Esophagus (tissue), 2 donors: ENCODE results near the gene SLC24A5. TPM values are rescaled to one million over a fixed set of nuclear protein-coding genes. Genes with fewer than 3 reads are reported as not detected.

Experiments used
- H3K27ac ChIP-seq, 2 donors: one replicate each; pipeline ENCODE4 v1.5.1; 2013; ENCODE audit warnings: low read depth in 2 of 2, mild to moderate bottlenecking in 2 of 2, inconsistent platforms in 1 of 2, low read length in 1 of 2, moderate library complexity in 1 of 2
- H3K27me3 ChIP-seq, 2 donors: one replicate each; pipeline ENCODE4 v1.6.1; 2013; ENCODE audit warnings: low read length in 2 of 2, control low read depth in 1 of 2, mild to moderate bottlenecking in 1 of 2; ENCODE audit not compliant: insufficient read depth in 2 of 2, control insufficient read depth in 1 of 2
- H3K36me3 ChIP-seq, 2 donors: one replicate each; pipeline ENCODE4 v1.6.1; 2013; ENCODE audit warnings: low read length in 1 of 2; ENCODE audit not compliant: control insufficient read depth in 2 of 2, insufficient read depth in 2 of 2
- H3K4me1 ChIP-seq, 2 donors: one replicate each; pipeline ENCODE4 v1.6.1; 2013; ENCODE audit warnings: low read length in 1 of 2; ENCODE audit not compliant: control insufficient read depth in 2 of 2, insufficient read depth in 2 of 2
- H3K4me3 ChIP-seq, 2 donors: one replicate each; pipeline ENCODE4 v1.5.1; 2013; ENCODE audit warnings: low read length in 2 of 2, mild to moderate bottlenecking in 2 of 2, low read depth in 1 of 2, moderate library complexity in 1 of 2
- H3K9me3 ChIP-seq, 2 donors: one replicate each; pipeline ENCODE4 v1.6.1; 2013; ENCODE audit warnings: mild to moderate bottlenecking in 2 of 2, low read depth in 1 of 2, low read length in 1 of 2, moderate library complexity in 1 of 2; ENCODE audit not compliant: control insufficient read depth in 2 of 2, insufficient read depth in 1 of 2
- WGBS, 2 donors: extraction: QIAGEN DNeasy Blood & Tissue Kit; methylation state at CpG; one replicate each; pipeline ENCODE4 v1.1.7; 2013; 5-methylcytosine and 5-hydroxymethylcytosine counted together
- polyA plus RNA-seq, 2 donors: library from polyadenylated mRNA; stranded (reverse); fragments of 200-250 nt; gene quantifications; one replicate each; pipeline ENCODE4 v1.2.3, GENCODE V29; 2013
- donor health status: healthy with polysubstance abuse.
- donor health status: Bipolar disorder and iron deficiency.

SLC24A5 gene
- polyA plus RNA-seq, 2 donors = not detected

GRCh38 chr15:48144889-48145288 is 24.1 kb downstream of the SLC24A5 start:
- WGBS, 2 donors = 57 to 62% methylated on average over 1 of the region's 1 CpG
- H3K36me3 ChIP-seq = no peaks in the 10 kb centered on the region
- no peak overlapping the region for H3K4me3 ChIP-seq
- no peak overlapping the region for H3K27ac ChIP-seq
- no peaks in the 10 kb centered on the region for H3K9me3 ChIP-seq
- no peaks in the 10 kb centered on the region for H3K4me1 ChIP-seq
- no peaks in the 10 kb centered on the region for H3K27me3 ChIP-seq

- Histone ChIP-seq H3K36me3 (no peaks in the 10 kb centered on the region), H3K9me3 (no peaks in the 10 kb centered on the region), H3K27me3 (no peaks in the 10 kb centered on the region), H3K27ac (no peak overlapping the region), H3K4me3 (no peak overlapping the region), H3K4me1 (no peaks in the 10 kb centered on the region)
These were observed 25.1 kb downstream of the SLC24A5 start for GRCh38 chr15:48145923-48146322.

- H3K4me1 ChIP-seq = no peaks in the 10 kb centered on the region
- no peak overlapping the region for H3K27ac ChIP-seq
- no peak overlapping the region for H3K4me3 ChIP-seq
- H3K36me3 ChIP-seq = no peaks in the 10 kb centered on the region
- H3K9me3 ChIP-seq = no peaks in the 10 kb centered on the region
- no peaks in the 10 kb centered on the region for H3K27me3 ChIP-seq
These were observed 26.6 kb downstream of the SLC24A5 start for GRCh38 chr15:48147358-48147757.

- Histone ChIP-seq H3K4me3 (no peak overlapping the region), H3K27me3 (no peaks in the 10 kb centered on the region), H3K36me3 (no peaks in the 10 kb centered on the region), H3K9me3 (no peaks in the 10 kb centered on the region), H3K27ac (no peak overlapping the region), H3K4me1 (no peaks in the 10 kb centered on the region)
- 77 to 81% methylated on average over 4 of the region's 4 CpGs for WGBS, 2 donors
These were observed 29.1 kb downstream of the SLC24A5 start for GRCh38 chr15:48149858-48150257.

DNA sequence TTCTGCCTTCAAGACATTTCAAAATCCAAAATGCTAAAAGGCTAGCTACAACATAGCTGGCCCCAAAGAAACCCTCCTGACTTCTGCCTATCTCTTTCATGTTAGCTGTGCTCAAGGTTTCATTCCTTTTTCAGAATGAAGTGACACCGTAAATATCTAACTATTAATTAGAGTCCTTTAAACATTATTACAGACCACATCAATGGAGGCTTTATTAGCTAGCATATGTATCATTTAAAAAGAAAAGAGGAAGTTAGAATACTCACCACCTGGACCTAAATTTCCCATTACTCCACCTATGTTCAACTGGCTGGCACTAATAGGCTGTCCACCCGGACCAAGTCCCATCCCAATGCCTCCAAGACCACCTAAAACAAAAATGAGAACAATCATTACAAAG is 32.7 kb downstream of the SLC24A5 start:
- WGBS, 2 donors = 93 to 98% methylated on average over 2 of the region's 2 CpGs
- Histone ChIP-seq H3K27ac (no peak overlapping the region), H3K4me3 (no peak overlapping the region), H3K36me3 (no peaks in the 10 kb centered on the region), H3K27me3 (no peaks in the 10 kb centered on the region), H3K4me1 (no peaks in the 10 kb centered on the region), H3K9me3 (no peaks in the 10 kb centered on the region)

GRCh38 chr15:48168616-48169015 is 47.8 kb downstream of the SLC24A5 start:
- no peak overlapping the region for H3K27ac ChIP-seq
- no peaks in the 10 kb centered on the region for H3K9me3 ChIP-seq
- H3K36me3 ChIP-seq = no peaks in the 10 kb centered on the region
- no peak overlapping the region for H3K4me3 ChIP-seq
- H3K4me1 ChIP-seq = no peaks in the 10 kb centered on the region
- no peaks in the 10 kb centered on the region for H3K27me3 ChIP-seq
- WGBS, 2 donors = 59 to 60% methylated on average over 3 of the region's 3 CpGs

- no peaks in the 10 kb centered on the region for H3K9me3 ChIP-seq
- 75 to 77% methylated on average over 1 of the region's 1 CpG for WGBS, 2 donors
These were observed 50.2 kb downstream of the SLC24A5 start for GRCh38 chr15:48170981-48171380.

GRCh38 chr15:48175126-48175525 is 54.3 kb downstream of the SLC24A5 start:
- Histone ChIP-seq H3K36me3 (no peaks in the 10 kb centered on the region), H3K27ac (no peak overlapping the region), H3K9me3 (no peaks in the 10 kb centered on the region), H3K4me1 (no peaks in the 10 kb centered on the region), H3K27me3 (peaks cover 0 to 8% of the 10 kb centered on the region in 2 donors), H3K4me3 (no peak overlapping the region)
- WGBS, 2 donors = 93 to 94% methylated on average over 3 of the region's 3 CpGs

More at GRCh38 chr15:48170981-48171380, 50.2 kb downstream of the SLC24A5 start:
- Histone ChIP-seq H3K4me3 (no peak overlapping the region), H3K27me3 (no peaks in the 10 kb centered on the region), H3K4me1 (no peaks in the 10 kb centered on the region), H3K36me3 (no peaks in the 10 kb centered on the region), H3K27ac (no peak overlapping the region)

DNA sequence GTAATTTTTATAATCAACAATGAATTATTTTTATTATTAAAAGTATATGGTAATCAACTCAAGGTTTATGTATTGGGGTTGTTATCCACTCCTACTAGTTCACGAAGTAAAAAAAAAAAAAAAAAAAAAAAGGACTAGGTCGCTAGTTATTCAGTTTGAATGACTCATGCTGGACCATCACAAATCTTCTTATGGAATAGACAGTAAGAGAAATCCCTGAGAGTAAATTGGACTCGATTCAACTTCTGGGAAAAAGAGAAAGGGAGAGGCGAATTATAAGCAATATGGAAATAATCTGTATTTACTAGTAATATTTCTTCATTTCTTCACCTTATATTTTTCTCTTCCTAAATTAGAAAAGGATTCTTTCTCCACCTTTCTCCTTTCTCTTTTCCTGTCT is 55.3 kb downstream of the SLC24A5 start:
- H3K4me1 ChIP-seq = no peaks in the 10 kb centered on the region
- 72 to 79% methylated on average over 4 of the region's 4 CpGs for WGBS, 2 donors
- no peaks in the 10 kb centered on the region for H3K36me3 ChIP-seq
- H3K9me3 ChIP-seq = no peaks in the 10 kb centered on the region
- H3K27ac ChIP-seq = no peak overlapping the region
- H3K4me3 ChIP-seq = no peak overlapping the region
- peaks cover 0 to 8% of the 10 kb centered on the region in 2 donors for H3K27me3 ChIP-seq

DNA sequence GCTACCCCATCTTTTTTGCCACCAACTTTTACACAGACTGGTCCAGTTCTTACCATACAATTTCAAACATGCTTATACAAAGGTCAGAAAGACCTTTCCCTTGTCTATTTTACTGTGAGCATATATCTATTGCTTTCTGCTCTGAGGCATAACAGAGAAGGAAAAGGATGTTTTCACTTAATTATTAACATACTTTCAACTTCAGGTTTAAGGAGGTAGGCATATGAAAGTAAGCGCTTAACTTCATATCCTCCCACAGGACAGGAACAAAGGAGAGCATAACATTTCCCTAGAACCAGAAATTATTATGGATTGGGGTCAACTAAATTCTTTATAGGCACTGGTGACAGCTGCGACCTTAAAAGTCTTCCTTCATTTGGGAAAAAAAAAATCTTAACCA is 56.2 kb downstream of the SLC24A5 start:
- 72 to 76% methylated on average over 2 of the region's 2 CpGs for WGBS, 2 donors
- Histone ChIP-seq H3K36me3 (no peaks in the 10 kb centered on the region), H3K27ac (no peak overlapping the region), H3K27me3 (peaks cover 0 to 8% of the 10 kb centered on the region in 2 donors), H3K4me3 (peak overlapping the region in 1 of 2 donors; percentile 50), H3K9me3 (no peaks in the 10 kb centered on the region), H3K4me1 (no peaks in the 10 kb centered on the region)
